22Rv1 (cell line): Measurements from ENCODE around the gene UCK1.

Source experiments
- CTCF ChIP-seq: fragments of 450-650 bp; IDR thresholded peaks from 2 replicates; pipeline ENCODE4 v1.5.1; 2017; ENCODE audit warnings: mild to moderate bottlenecking
- ZFX ChIP-seq: fragments of 450-650 bp; IDR thresholded peaks from 2 replicates; pipeline ENCODE4 v1.6.1; 2017; ENCODE audit warnings: antibody characterized with exemption, borderline replicate concordance

GRCh38 chr9:131555841-131556673, 25.0 kb upstream of the UCK1 start:
- TF ChIP-seq CTCF (no peak), ZFX (no peak)
